SU-DHL-6 (cell line): ENCODE measurements around the gene HOXA5.

ENCODE experiments used
- H2AFZ ChIP-seq: fragments of 200-600 bp; sonication (generic); 2 replicates; pipeline ENCODE4 v1.6.1; 2014; ENCODE audit warnings: low read depth, mild to moderate bottlenecking, moderate library complexity, mixed read lengths, antibody characterized with exemption, low read length; ENCODE audit not compliant: severe bottlenecking
- H3F3A ChIP-seq: fragments of 200-600 bp; shearing (Covaris generic); 2 replicates; pipeline ENCODE4 v1.6.0; 2016; ENCODE audit warnings: antibody characterized with exemption, mild to moderate bottlenecking; ENCODE audit not compliant: insufficient read depth
- H3K27ac ChIP-seq: fragments of 200-600 bp; sonication (generic); 2 replicates; pipeline ENCODE4 v1.5.1; 2016; ENCODE audit warnings: low read depth, mild to moderate bottlenecking, low read length, moderate library complexity, mixed read lengths
- H3K27me3 ChIP-seq: fragments of 200-600 bp; sonication (generic), shearing (Covaris generic); 2 replicates; pipeline ENCODE4 v1.6.0; 2014; ENCODE audit warnings: mild to moderate bottlenecking, low read length
- H3K36me3 ChIP-seq: fragments of 200-600 bp; sonication (generic); 2 replicates; pipeline ENCODE4 v1.6.1; 2014; ENCODE audit warnings: mild to moderate bottlenecking, low read length, mixed read lengths
- H3K4me2 ChIP-seq: fragments of 300-600, 200-600 bp; shearing (Covaris generic), sonication (generic); 2 replicates; pipeline ENCODE4 v1.6.0; 2014; ENCODE audit warnings: low read length, low read depth, mild to moderate bottlenecking; ENCODE audit not compliant: poor library complexity, severe bottlenecking
- H3K4me3 ChIP-seq: fragments of 200-600 bp; sonication (generic); 2 replicates; pipeline ENCODE4 v1.5.1; 2014; ENCODE audit warnings: antibody characterized with exemption, low read length, mild to moderate bottlenecking, mixed read lengths; ENCODE audit not compliant: insufficient read depth, poor library complexity, severe bottlenecking
- H3K79me2 ChIP-seq: fragments of 200-600 bp; sonication (generic); 2 replicates; pipeline ENCODE4 v1.6.1; 2014; ENCODE audit warnings: mild to moderate bottlenecking, low read length, moderate library complexity; ENCODE audit not compliant: insufficient read depth
- H3K9ac ChIP-seq: fragments of 200-600 bp; sonication (generic); 2 replicates; pipeline ENCODE4 v1.7.0; 2014; ENCODE audit warnings: mild to moderate bottlenecking, low read length
- H3K9me2 ChIP-seq: fragments of 200-600 bp; sonication (generic); replicated peaks from 2 replicates; pipeline ENCODE4 v1.6.1; 2014; ENCODE audit warnings: low read length; ENCODE audit not compliant: insufficient read depth
- H3K9me3 ChIP-seq: fragments of 200-600 bp; sonication (generic); 2 replicates; pipeline ENCODE4 v1.6.1; 2014; ENCODE audit warnings: low read length, mixed read lengths; ENCODE audit not compliant: insufficient read depth
- H4K20me1 ChIP-seq: fragments of 200-600 bp; sonication (generic); 2 replicates; pipeline ENCODE4 v1.6.1; 2014; ENCODE audit warnings: low read depth, mild to moderate bottlenecking, antibody characterized with exemption, low read length, moderate library complexity, mixed read lengths
- EZH2phosphoT487 ChIP-seq: fragments of 200-600 bp; sonication (generic), shearing (Covaris generic); conservative IDR thresholded peaks from 2 replicates; pipeline ENCODE4 v1.6.1; 2018; ENCODE audit warnings: mild to moderate bottlenecking, antibody characterized with exemption, low read length, moderate library complexity, mixed read lengths
- TF ChIP-seq, protein P1 (sequence below): fragments of 200-600 bp; sonication (generic); IDR thresholded peaks from one replicate; pipeline ENCODE4 v1.5.1; 2017; ENCODE audit warnings: antibody characterized with exemption, mild to moderate bottlenecking, low read length, moderate library complexity; ENCODE audit not compliant: insufficient read depth, poor library complexity, severe bottlenecking

Gene HOXA5

DNA sequence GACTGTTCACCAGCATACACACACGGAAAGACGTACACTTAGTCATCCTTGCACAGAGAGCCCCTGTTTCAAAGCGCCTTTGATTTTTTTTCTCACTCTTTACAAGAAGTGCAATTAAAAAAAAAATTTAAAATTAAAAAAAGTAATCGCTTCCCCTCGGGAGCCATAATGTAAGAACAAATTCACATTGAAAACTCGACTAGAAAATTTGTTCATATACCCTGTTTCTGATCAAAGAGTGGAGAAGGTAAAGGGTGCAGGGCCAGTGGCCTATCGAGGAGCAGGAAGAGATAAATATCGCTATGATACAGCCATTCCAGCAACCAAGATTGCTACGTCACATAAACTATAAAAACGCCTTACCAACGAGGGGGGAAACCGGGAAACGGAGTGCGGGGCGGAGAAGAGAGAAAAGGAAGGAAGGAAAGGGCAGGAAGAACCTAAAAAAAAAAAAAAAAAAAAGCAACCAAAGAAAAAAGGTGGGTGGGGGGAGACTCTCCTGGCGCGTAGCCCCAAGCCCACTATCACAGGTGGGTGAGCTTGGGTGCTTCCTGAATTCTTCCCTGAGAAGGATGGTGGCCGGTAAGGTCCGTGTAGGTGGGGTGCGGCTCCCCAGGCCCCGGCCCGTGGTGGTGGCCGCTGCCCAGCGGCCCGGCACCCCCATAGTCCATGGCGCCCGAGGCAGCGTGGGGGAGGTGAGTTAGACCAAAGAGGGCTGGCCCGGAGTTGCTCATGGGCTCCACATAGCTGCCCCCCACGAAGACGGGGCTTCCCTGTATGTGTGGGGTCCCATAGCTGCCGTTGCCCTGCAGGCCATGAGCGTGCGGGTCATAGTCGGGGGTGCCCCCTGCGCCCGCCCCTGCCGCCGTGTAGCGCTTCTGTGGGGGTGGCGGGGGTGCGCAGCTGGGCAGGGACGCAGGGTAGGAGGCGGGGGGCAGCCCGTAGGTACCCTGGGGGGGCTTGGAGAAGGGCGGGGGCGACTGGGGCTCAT is 35.8 kb downstream of the HOXA5 start:
- Histone ChIP-seq H3F3A (no peaks in the 10 kb centered on the region), H2AFZ (no peak overlapping the region), H4K20me1 (no peaks in the 10 kb centered on the region), H3K4me2 (no peak overlapping the region), H3K4me3 (no peak overlapping the region), H3K36me3 (no peaks in the 10 kb centered on the region), H3K27me3 (no peaks in the 10 kb centered on the region), H3K9me2 (no peaks in the 10 kb centered on the region), H3K79me2 (no peaks in the 10 kb centered on the region), H3K9me3 (no peaks in the 10 kb centered on the region), H3K9ac (no peak overlapping the region), H3K27ac (no peak overlapping the region)
- TF ChIP-seq, protein P1, sequence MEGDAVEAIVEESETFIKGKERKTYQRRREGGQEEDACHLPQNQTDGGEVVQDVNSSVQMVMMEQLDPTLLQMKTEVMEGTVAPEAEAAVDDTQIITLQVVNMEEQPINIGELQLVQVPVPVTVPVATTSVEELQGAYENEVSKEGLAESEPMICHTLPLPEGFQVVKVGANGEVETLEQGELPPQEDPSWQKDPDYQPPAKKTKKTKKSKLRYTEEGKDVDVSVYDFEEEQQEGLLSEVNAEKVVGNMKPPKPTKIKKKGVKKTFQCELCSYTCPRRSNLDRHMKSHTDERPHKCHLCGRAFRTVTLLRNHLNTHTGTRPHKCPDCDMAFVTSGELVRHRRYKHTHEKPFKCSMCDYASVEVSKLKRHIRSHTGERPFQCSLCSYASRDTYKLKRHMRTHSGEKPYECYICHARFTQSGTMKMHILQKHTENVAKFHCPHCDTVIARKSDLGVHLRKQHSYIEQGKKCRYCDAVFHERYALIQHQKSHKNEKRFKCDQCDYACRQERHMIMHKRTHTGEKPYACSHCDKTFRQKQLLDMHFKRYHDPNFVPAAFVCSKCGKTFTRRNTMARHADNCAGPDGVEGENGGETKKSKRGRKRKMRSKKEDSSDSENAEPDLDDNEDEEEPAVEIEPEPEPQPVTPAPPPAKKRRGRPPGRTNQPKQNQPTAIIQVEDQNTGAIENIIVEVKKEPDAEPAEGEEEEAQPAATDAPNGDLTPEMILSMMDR: no peak
- no peak for TF ChIP-seq EZH2phosphoT487

DNA sequence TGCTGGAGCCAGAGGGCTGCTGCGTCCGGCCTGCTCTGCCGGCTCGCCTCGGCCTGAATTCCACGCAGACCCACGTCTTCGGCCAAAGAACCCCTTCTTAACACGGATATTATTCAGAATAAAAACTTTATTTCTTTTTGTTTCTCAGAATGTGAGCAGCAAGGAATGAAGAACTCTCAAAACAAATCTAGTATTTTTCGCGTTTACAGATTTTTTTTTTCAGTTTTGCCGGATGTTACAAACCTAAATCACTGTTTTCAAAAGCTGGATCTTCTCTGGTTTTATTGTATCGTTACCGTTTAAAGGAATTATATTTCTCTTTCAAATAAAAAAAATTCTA is 36.6 kb downstream of the HOXA5 start:
- no peaks in the 10 kb centered on the region for H4K20me1 ChIP-seq
- no peaks in the 10 kb centered on the region for H3K79me2 ChIP-seq
- no peaks in the 10 kb centered on the region for H3F3A ChIP-seq
- no peaks in the 10 kb centered on the region for H3K9me2 ChIP-seq
- no peak overlapping the region for H3K4me2 ChIP-seq
- no peaks in the 10 kb centered on the region for H3K9me3 ChIP-seq
- no peak overlapping the region for H3K4me3 ChIP-seq
- H3K27me3 ChIP-seq: no peaks in the 10 kb centered on the region
- H3K36me3 ChIP-seq: no peaks in the 10 kb centered on the region
- H3K27ac ChIP-seq: no peak overlapping the region
- no peak overlapping the region for H2AFZ ChIP-seq
- no peak overlapping the region for H3K9ac ChIP-seq
- TF ChIP-seq, protein P1: no peak
- TF ChIP-seq EZH2phosphoT487: no peak

DNA sequence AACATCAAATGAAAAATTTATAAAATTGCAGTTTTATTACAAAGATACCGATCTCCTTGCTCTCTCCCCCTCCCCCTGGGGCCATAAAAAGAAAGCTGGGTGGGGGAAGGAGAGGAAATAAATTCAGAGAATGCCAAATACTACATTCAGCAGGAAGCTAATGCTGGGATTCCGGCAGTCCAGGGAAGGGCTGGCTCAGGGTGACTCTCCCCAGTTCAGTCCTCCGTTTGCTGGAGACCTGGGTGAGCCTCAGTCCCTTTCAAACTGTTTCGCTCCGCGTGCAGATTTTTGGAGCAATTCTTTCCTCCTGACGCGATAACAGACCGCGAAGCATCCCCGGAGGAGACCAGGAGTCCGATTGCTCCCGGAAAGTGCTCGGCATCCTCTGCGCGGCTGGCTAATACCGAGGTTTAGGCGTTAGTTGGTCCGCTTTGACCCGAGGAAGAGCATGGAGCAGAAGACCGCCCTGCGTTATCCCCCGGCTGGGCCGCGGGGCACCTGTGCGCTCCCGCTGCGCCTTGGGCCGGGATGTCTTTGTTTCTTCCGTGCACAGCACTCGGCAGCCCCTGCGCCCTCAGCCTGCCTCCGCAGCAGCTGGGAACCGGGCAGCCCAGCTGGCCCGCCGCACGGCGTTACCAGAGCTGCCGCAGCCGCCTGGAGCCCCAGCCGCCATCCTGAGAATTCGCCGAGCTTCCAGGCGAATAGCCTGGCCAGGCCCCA is 37.1 kb downstream of the HOXA5 start:
- Histone ChIP-seq H3K9ac (no peak overlapping the region), H3K27ac (no peak overlapping the region)

More for the DNA sequence above, 37.1 kb downstream of the HOXA5 start:
- Histone ChIP-seq H3K36me3 (no peaks in the 10 kb centered on the region), H3K9me2 (no peaks in the 10 kb centered on the region), H3K4me3 (no peak overlapping the region), H4K20me1 (no peaks in the 10 kb centered on the region), H3K4me2 (no peak overlapping the region), H2AFZ (no peak overlapping the region), H3K27me3 (no peaks in the 10 kb centered on the region), H3K79me2 (no peaks in the 10 kb centered on the region), H3K9me3 (no peaks in the 10 kb centered on the region), H3F3A (no peaks in the 10 kb centered on the region)
- TF ChIP-seq, protein P1: no peak
- TF ChIP-seq EZH2phosphoT487: no peak
